ENCODE data around the gene RBL1.
A peak's percentile ranks its signal among the peaks of the same experiment; 100 is the strongest.
"Not testable (repeated sequence)": the region's sequence is repeated elsewhere in the genome, so short reads cannot be mapped to it uniquely, and the experiment has no call there.

Gene RBL1

DNA sequence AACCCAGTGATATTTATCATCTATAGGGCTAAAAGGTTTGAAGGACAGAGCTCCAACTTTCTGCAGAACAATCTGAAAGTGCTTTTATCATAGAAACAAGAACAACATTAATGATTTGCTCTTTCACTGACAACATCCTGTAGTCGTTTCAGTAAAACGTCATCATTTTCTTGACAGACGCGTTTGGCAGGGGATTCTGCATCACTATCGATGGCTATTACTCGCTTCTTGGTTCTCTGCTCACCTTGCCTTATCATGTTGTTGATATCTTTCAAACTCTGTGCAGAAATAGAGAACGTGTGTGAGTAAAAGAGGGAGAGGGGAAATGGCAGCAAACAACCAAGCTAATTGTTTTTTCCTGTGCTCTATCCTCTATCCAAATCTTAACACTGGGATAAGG is 97.1 kb downstream of the RBL1 start:
- FAIRE-seq (no peak), DNase-seq (ENCODE audit: insufficient read length, low spot score) (no peak)
- TF ChIP-seq POLR2A (IDR thresholded peaks at IDR 0.05; ENCODE audit: low read depth, low read length) = no peak
- no peak for TF ChIP-seq SPI1 (IDR thresholded peaks at IDR 0.05; ENCODE audit: low read depth, low read length)
- TF ChIP-seq PAX5 (IDR thresholded peaks at IDR 0.05; ENCODE audit: insufficient read depth, low read length, severe bottlenecking) = no peak
- TF ChIP-seq POLR2AphosphoS5 (IDR thresholded peaks at IDR 0.05; ENCODE audit: low read depth, low read length) = no peak
- TF ChIP-seq POU2F2 (IDR thresholded peaks at IDR 0.05; ENCODE audit: low read depth, low read length) = no peak
- no peak for TF ChIP-seq TAF1 (IDR thresholded peaks at IDR 0.05; ENCODE audit: low read depth, low read length)

DNA sequence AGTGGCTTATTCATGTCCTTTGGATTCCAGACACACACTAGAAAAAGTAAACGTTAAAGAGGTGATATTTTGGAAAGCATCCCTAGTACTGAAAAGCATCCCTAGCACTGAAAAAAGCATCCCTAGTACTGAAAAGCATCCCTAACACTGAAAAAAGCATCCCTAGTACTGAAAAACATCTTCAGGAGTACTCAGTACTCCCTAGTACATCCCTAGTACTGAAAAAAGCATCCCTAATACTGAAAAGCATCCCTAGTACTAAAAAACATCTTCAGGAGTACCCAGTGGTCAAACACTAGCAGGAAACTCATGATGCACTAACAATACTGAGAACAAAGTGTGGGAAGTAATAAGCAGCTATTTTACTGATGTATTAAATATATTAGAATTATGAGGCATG is 98.7 kb downstream of the RBL1 start:
- FAIRE-seq = no peak
- TF ChIP-seq PAX5 (IDR thresholded peaks at IDR 0.05; ENCODE audit: insufficient read depth, low read length, severe bottlenecking) = no peak
- no peak for TF ChIP-seq SPI1 (IDR thresholded peaks at IDR 0.05; ENCODE audit: low read depth, low read length)
- TF ChIP-seq TAF1 (IDR thresholded peaks at IDR 0.05; ENCODE audit: low read depth, low read length) = no peak
- TF ChIP-seq POLR2AphosphoS5 (IDR thresholded peaks at IDR 0.05; ENCODE audit: low read depth, low read length) = no peak
- no peak for TF ChIP-seq POU2F2 (IDR thresholded peaks at IDR 0.05; ENCODE audit: low read depth, low read length)
- TF ChIP-seq POLR2A (IDR thresholded peaks at IDR 0.05; ENCODE audit: low read depth, low read length) = no peak

DNA sequence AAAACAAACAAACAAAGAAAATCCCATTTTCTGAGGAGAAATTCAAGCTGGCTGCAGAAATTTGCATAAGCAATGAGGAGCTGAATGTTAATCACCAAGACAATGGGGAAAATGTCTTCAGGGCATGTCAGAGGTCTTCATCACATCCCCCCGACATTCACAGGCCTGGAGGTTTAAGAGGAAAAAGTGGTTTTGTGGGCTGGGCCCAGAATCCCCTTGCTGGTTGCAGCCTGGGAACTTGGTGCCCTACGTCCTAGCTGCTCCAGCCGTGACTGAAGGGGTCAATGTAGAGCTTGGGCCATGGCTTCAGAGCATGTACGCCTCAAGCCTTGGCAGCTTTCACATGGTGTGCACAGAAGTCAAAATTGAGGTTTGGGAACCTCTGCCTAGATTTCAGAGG is 101.6 kb downstream of the RBL1 start:
- DNase-seq (ENCODE audit: insufficient read length, low spot score); FAIRE-seq: not testable (repeated sequence)

More for the DNA sequence above, 98.7 kb downstream of the RBL1 start:
- DNase-seq (ENCODE audit: insufficient read length, low spot score) = no peak

DNA sequence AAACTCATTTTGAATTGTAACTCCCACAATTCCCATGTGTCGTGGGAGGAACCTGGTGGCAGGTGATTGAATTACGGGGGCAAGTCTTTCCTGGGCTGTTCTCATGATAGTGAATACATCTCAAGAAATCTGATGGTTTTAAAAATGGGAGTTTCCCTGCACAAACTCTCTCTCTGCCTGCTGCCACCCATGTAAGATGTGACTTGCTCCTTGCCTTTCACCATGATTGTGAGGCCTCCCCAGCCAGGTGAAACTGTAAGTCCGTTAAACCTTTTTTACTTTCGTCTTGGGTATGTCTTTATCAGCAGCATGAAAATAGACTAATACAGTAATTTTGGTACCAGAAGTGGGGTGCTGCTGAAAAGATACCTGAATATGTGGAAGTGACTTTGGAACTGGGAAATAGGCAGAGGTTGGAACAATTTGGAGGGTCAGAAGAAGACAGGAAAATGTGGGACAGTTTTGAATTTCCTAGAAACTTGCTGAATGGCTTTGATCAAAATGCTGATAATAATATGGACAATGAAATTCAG is 102.9 kb downstream of the RBL1 start:
- no peak for TF ChIP-seq PAX5 (IDR thresholded peaks at IDR 0.05; ENCODE audit: insufficient read depth, low read length, severe bottlenecking)
- no peak for TF ChIP-seq POLR2AphosphoS5 (IDR thresholded peaks at IDR 0.05; ENCODE audit: low read depth, low read length)
- no peak for TF ChIP-seq POU2F2 (IDR thresholded peaks at IDR 0.05; ENCODE audit: low read depth, low read length)
- TF ChIP-seq POLR2A (IDR thresholded peaks at IDR 0.05; ENCODE audit: low read depth, low read length) = no peak
- no peak for TF ChIP-seq TAF1 (IDR thresholded peaks at IDR 0.05; ENCODE audit: low read depth, low read length)
- TF ChIP-seq SPI1 (IDR thresholded peaks at IDR 0.05; ENCODE audit: low read depth, low read length) = no peak
- no peak for FAIRE-seq
- no peak for DNase-seq (ENCODE audit: insufficient read length, low spot score)

DNA sequence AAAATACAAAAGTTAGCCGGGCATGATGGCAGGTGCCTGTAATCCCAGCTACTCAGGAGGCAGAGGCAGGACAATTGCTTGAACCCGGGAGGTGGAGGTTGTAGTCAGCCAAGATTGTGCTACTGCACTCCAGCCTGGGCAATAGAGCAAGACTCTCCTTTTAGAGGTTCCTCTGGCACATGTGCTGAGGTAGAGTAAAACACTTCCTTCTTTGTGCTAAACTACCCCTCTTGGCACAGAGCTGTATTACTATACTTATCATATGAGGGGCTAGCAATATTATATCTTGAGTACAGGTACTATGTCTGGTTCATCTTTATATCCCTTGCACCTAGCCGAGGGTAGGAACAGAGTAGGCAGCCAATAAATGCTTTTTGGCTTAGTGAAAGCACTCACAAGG is 104.1 kb downstream of the RBL1 start:
- DNase-seq (ENCODE audit: insufficient read length, low spot score) (no peak), FAIRE-seq (no peak)
- no peak for TF ChIP-seq PAX5 (IDR thresholded peaks at IDR 0.05; ENCODE audit: insufficient read depth, low read length, severe bottlenecking)
- TF ChIP-seq TAF1 (IDR thresholded peaks at IDR 0.05; ENCODE audit: low read depth, low read length) = no peak
- no peak for TF ChIP-seq POLR2AphosphoS5 (IDR thresholded peaks at IDR 0.05; ENCODE audit: low read depth, low read length)
- TF ChIP-seq POLR2A (IDR thresholded peaks at IDR 0.05; ENCODE audit: low read depth, low read length) = no peak
- no peak for TF ChIP-seq SPI1 (IDR thresholded peaks at IDR 0.05; ENCODE audit: low read depth, low read length)
- no peak for TF ChIP-seq POU2F2 (IDR thresholded peaks at IDR 0.05; ENCODE audit: low read depth, low read length)

DNA sequence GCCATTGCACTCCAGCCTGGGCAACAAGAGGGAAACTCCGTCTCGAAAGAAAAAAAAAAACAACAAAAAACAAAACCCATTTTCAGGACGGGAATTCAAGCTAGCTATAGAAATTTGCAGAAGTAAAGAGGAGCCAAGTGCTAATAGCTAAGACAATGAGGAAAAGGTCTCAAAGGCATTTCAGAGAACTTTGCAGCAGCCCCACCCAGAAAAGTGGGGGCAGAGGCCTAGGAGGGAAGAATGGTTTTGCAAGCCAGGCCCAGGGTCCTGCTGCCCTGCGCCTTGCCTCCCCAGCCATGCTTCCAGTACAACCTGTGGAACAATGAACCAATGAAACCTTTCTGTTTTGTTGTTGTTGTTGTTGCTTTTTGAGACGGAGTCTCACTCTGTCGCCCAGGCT is 106.0 kb downstream of the RBL1 start:
- no peak for TF ChIP-seq PAX5 (IDR thresholded peaks at IDR 0.05; ENCODE audit: insufficient read depth, low read length, severe bottlenecking)
- TF ChIP-seq POLR2AphosphoS5 (IDR thresholded peaks at IDR 0.05; ENCODE audit: low read depth, low read length) = no peak
- TF ChIP-seq SPI1 (IDR thresholded peaks at IDR 0.05; ENCODE audit: low read depth, low read length) = no peak
- no peak for TF ChIP-seq POU2F2 (IDR thresholded peaks at IDR 0.05; ENCODE audit: low read depth, low read length)
- no peak for TF ChIP-seq POLR2A (IDR thresholded peaks at IDR 0.05; ENCODE audit: low read depth, low read length)
- no peak for TF ChIP-seq TAF1 (IDR thresholded peaks at IDR 0.05; ENCODE audit: low read depth, low read length)
- FAIRE-seq (no peak), DNase-seq (ENCODE audit: insufficient read length, low spot score) (no peak)

DNA sequence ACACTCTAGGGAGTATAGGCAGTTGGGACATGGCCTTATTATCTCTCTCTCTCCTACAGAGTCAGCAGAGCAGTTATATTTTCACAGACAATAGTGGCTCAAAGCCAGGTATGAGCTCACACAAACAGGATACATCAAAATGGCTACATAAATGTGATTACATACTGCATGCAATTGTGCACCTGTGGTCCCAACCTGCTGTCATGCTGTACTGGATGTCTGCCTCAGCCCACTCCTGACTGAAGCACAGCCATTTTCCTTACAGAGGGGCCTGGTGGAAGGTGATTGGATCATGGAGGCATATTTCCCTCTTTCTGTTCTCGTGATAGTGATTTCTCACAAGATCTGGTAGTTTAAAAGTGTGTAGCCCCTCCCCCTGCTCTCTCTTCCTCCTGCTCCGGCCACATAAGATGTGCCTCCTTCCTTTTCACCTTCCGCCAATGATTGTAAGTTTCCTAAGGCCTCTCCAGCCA is 107.3 kb downstream of the RBL1 start:
- no peak for TF ChIP-seq PAX5 (IDR thresholded peaks at IDR 0.05; ENCODE audit: insufficient read depth, low read length, severe bottlenecking)
- no peak for TF ChIP-seq TAF1 (IDR thresholded peaks at IDR 0.05; ENCODE audit: low read depth, low read length)
- no peak for TF ChIP-seq SPI1 (IDR thresholded peaks at IDR 0.05; ENCODE audit: low read depth, low read length)
- TF ChIP-seq POU2F2 (IDR thresholded peaks at IDR 0.05; ENCODE audit: low read depth, low read length) = no peak
- no peak for TF ChIP-seq POLR2AphosphoS5 (IDR thresholded peaks at IDR 0.05; ENCODE audit: low read depth, low read length)
- TF ChIP-seq POLR2A (IDR thresholded peaks at IDR 0.05; ENCODE audit: low read depth, low read length) = no peak
- FAIRE-seq (peak; percentile 60), DNase-seq (ENCODE audit: insufficient read length, low spot score) (no peak)

DNA sequence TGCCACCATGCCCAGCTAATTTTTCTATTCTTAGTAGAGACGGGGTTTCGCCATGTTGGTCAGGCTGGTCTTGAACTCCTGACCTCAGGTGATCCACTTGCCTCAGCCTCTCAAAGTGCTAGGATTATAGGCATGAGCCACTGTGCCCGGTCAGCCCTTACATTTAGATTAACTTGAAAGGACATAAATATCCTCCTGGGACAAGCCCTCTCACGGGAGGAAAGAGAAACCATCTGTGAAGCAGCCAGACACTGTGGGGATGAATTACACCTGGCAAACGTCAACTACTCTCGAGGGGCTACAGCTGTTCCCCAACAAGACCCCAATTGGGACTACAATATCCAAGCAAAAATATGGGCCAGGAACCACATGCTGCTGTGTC is 111.5 kb downstream of the RBL1 start:
- FAIRE-seq (no peak), DNase-seq (ENCODE audit: insufficient read length, low spot score) (no peak)
- TF ChIP-seq PAX5 (IDR thresholded peaks at IDR 0.05; ENCODE audit: insufficient read depth, low read length, severe bottlenecking) (no peak), POLR2AphosphoS5 (IDR thresholded peaks at IDR 0.05; ENCODE audit: low read depth, low read length) (no peak), POU2F2 (IDR thresholded peaks at IDR 0.05; ENCODE audit: low read depth, low read length) (no peak), SPI1 (IDR thresholded peaks at IDR 0.05; ENCODE audit: low read depth, low read length) (no peak), POLR2A (IDR thresholded peaks at IDR 0.05; ENCODE audit: low read depth, low read length) (no peak), TAF1 (IDR thresholded peaks at IDR 0.05; ENCODE audit: low read depth, low read length) (no peak)

DNA sequence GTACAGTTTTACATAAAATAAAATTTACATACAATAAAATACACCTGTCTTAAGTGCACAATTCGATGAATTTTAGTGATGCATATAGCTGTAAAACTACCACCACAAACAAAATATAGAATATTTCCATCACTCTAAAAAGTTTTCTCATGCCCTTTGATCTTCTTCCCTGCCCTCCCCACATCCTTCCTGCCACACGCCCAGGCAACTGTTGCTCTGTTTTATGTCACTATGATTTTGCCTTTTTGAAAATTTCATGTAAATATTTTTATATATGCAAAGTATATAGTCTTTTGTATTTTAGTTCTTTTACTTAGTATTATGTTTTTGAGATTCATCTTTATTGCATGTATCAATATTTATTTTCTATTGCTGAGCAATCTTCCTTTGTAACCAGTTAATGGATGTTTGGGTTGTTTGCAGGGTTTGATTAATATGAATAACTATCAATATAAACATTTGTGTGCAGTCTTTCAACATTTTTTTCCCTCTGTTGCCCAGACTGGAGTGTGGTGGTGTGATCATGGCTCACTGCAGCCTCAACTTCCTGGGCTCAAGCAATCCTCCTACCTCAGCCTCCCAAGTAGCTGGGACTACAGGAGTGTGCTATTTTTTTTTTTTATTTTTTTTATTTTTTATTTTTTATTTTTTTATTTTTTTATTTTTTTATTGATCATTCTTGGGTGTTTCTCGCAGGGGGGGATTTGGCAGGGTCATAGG is 120.5 kb downstream of the RBL1 start:
- FAIRE-seq = no peak
- TF ChIP-seq POU2F2 (IDR thresholded peaks at IDR 0.05; ENCODE audit: low read depth, low read length) (no peak), SPI1 (IDR thresholded peaks at IDR 0.05; ENCODE audit: low read depth, low read length) (no peak)
- DNase-seq (ENCODE audit: insufficient read length, low spot score) = no peak

DNA sequence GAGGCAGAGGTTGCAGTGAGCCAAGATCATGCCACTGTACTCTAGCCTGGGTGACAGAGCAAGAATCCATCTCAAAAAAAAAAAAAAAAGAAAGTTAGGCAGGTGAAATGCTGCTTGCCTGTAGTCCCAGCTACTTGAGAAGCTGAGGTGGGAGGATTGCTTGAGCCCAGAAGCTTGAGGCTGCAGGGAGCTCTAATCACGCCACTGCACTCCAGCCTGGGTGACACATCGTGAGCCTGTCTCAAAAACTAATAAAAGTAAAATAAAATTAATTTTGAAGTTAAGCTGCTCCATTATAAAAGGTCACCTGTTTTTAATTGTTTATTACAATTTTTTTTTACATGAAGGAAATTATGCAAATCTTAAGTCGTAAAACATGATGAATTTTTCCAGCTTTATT is 121.1 kb downstream of the RBL1 start:
- TF ChIP-seq TAF1 (IDR thresholded peaks at IDR 0.05; ENCODE audit: low read depth, low read length) (no peak), SPI1 (IDR thresholded peaks at IDR 0.05; ENCODE audit: low read depth, low read length) (no peak), POLR2AphosphoS5 (IDR thresholded peaks at IDR 0.05; ENCODE audit: low read depth, low read length) (no peak), PAX5 (IDR thresholded peaks at IDR 0.05; ENCODE audit: insufficient read depth, low read length, severe bottlenecking) (no peak), POLR2A (IDR thresholded peaks at IDR 0.05; ENCODE audit: low read depth, low read length) (no peak), POU2F2 (IDR thresholded peaks at IDR 0.05; ENCODE audit: low read depth, low read length) (no peak)
- DNase-seq (ENCODE audit: insufficient read length, low spot score) (no peak), FAIRE-seq (no peak)

Data from GM12891 (cell line).